ENCODE measurements around the gene ZDHHC22. TPM values are rescaled to one million over a fixed set of nuclear protein-coding genes. Genes with fewer than 3 reads are reported as not detected.

ZDHHC22 gene
- total RNA-seq, 5 donors from 2014 or later (not counting 1 experiment from before 2014, with no cell fraction given): 0.06 TPM; not detected in 4

DNA sequence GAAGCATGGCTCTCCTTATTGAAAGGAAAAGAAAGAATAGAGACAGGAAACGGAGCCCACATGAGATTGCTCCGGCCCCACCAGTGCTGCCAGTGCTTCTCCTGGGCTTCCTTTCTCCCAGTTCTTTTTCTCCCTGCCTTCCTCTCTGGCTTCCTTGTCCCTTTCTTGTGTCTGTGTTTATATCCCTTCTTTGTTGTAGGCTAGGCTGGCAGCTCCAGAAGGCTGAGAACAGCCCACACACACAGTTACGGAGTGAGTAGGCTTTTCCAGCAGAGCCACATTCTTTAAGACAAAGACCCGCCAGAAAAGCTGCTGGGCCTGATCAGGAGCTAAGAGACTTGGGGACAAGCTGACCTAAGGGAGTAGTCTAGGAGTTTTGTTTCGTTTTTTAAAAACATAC is 30.6 kb downstream of the ZDHHC22 start:
- Histone ChIP-seq H3K4me1 (ENCODE audit: control insufficient read depth in 1 of 2, extremely low read depth in 1 of 2, insufficient read depth in 2 of 2, low read length in 2 of 2) (no peaks in the 10 kb centered on the region), H3K4me3 (ENCODE audit: control insufficient read depth in 1 of 2, extremely low read depth in 1 of 2, low read length in 1 of 2) (no peak overlapping the region), H3K27ac (ENCODE audit: low read length) (no peak overlapping the region), H3K27me3 (replicated peaks in 1 of 2; ENCODE audit: control insufficient read depth in 2 of 2, extremely low read depth in 1 of 2, insufficient read depth in 2 of 2, low read length in 1 of 2) (no peaks in the 10 kb centered on the region), H3K9me3 (no peaks in the 10 kb centered on the region), H3K36me3 (ENCODE audit: control insufficient read depth in 2 of 2, extremely low read depth in 1 of 2, insufficient read depth in 1 of 2, low read length in 1 of 2) (peaks cover 7 to 65% of the 10 kb centered on the region in 2 donors)
- no peak for DNase-seq
- no CpG with 5 or more reads among the region's 5 CpGs for WGBS (ENCODE audit: insufficient coverage)
- Mint-ChIP-seq H3K4me3 (no peak overlapping the region), H3K9me3 (no peaks in the 10 kb centered on the region), H3K27me3 (no peaks in the 10 kb centered on the region), H3K27ac (no peak overlapping the region), H3K4me1 (peaks cover 0 to 15% (median 0%) of the 10 kb centered on the region in 3 donors), H3K36me3 (peaks cover 59% of the 10 kb centered on the region)
- CTCF ChIA-PET: interaction anchor here in 1 of 2 donors (1.5 kb wide), 1 partner anchor 13 kb away, joined by 7 read pairs; no protein-coding TSS in a partner anchor
- POLR2A ChIA-PET: no interaction called here
- ATAC-seq (replicated peaks in 1 of 4): no peak

DNA sequence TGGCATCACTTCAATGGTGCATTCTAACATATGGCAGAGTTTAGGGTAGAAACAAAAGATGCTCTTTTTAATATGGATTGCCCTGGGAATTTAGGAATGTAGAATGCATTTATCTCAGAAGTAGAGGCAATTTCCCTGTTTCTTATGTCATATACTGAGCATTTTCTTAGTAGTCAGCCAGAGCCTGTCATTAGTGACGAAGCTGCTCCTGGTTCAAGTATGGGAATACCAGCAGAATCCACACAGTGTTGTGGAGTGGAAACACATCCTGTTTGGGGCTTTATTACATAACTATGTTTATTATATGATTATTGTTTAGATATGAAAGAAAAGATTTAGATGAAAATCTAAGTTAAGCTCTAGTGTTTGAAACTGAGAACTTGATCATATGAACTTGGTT is 31.3 kb downstream of the ZDHHC22 start:
- ATAC-seq (replicated peaks in 1 of 4): no peak
- H3K9me3 Mint-ChIP-seq: no peaks in the 10 kb centered on the region
- Histone ChIP-seq H3K27me3 (replicated peaks in 1 of 2; ENCODE audit: control insufficient read depth in 2 of 2, extremely low read depth in 1 of 2, insufficient read depth in 2 of 2, low read length in 1 of 2) (no peaks in the 10 kb centered on the region), H3K9me3 (no peaks in the 10 kb centered on the region), H3K36me3 (ENCODE audit: control insufficient read depth in 2 of 2, extremely low read depth in 1 of 2, insufficient read depth in 1 of 2, low read length in 1 of 2) (peaks cover 7 to 68% of the 10 kb centered on the region in 2 donors), H3K4me3 (ENCODE audit: control insufficient read depth in 1 of 2, extremely low read depth in 1 of 2, low read length in 1 of 2) (no peak overlapping the region), H3K27ac (ENCODE audit: low read length) (no peak overlapping the region), H3K4me1 (ENCODE audit: control insufficient read depth in 1 of 2, extremely low read depth in 1 of 2, insufficient read depth in 2 of 2, low read length in 2 of 2) (no peaks in the 10 kb centered on the region)
- no peak overlapping the region for H3K27ac Mint-ChIP-seq
- no peak overlapping the region for H3K4me3 Mint-ChIP-seq
- CTCF ChIA-PET: interaction anchor here in 1 of 2 donors (0.8 to 1.8 kb wide), 3 partner anchors 11 to 14 kb away, joined by 3 to 7 read pairs (median 5); no protein-coding TSS in a partner anchor
- peaks cover 0 to 15% (median 0%) of the 10 kb centered on the region in 3 donors for H3K4me1 Mint-ChIP-seq
- peaks cover 56% of the 10 kb centered on the region for H3K36me3 Mint-ChIP-seq
- POLR2A ChIA-PET: no interaction called here
- WGBS (ENCODE audit: insufficient coverage): no CpG with 5 or more reads among the region's 1 CpG
- H3K27me3 Mint-ChIP-seq: no peaks in the 10 kb centered on the region
- DNase-seq: no peak

DNA sequence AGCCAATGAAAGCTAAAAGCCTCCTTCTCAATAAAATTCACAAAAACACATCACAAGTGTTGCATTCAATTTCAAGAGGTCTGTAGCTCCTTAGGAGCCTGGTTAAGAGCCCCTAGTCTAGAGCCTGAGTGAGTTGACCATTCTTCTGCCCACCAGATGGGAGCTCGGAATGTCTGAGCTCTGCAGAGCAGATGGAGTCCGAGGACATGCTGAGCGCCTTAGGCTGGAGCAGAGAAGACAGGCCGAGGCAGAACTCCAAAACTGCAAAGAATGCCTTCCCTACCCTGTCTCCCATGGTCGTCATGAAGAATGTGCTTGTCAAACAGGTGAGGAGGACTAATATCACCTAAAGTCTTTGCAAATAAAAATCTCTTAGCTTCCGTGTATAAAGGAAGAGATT is 31.9 kb downstream of the ZDHHC22 start:
- Histone ChIP-seq H3K4me1 (ENCODE audit: control insufficient read depth in 1 of 2, extremely low read depth in 1 of 2, insufficient read depth in 2 of 2, low read length in 2 of 2) (no peaks in the 10 kb centered on the region), H3K4me3 (ENCODE audit: control insufficient read depth in 1 of 2, extremely low read depth in 1 of 2, low read length in 1 of 2) (no peak overlapping the region), H3K27ac (ENCODE audit: low read length) (no peak overlapping the region), H3K27me3 (replicated peaks in 1 of 2; ENCODE audit: control insufficient read depth in 2 of 2, extremely low read depth in 1 of 2, insufficient read depth in 2 of 2, low read length in 1 of 2) (no peaks in the 10 kb centered on the region), H3K9me3 (no peaks in the 10 kb centered on the region), H3K36me3 (ENCODE audit: control insufficient read depth in 2 of 2, extremely low read depth in 1 of 2, insufficient read depth in 1 of 2, low read length in 1 of 2) (peaks cover 7 to 65% of the 10 kb centered on the region in 2 donors)
- ChIA-PET CTCF (interaction anchor here (0.5 to 1.8 kb wide), 5 partner anchors 11 to 220 kb away, joined by 3 to 7 read pairs (median 5); no protein-coding TSS in a partner anchor), POLR2A (interaction anchor here in 1 of 2 donors (0.5 kb wide), 1 partner anchor 12 kb away, joined by 5 read pairs; no protein-coding TSS in a partner anchor)
- WGBS (ENCODE audit: insufficient coverage): 100% methylated on average over 1 of the region's 6 CpGs
- H3K27ac Mint-ChIP-seq: no peak overlapping the region
- H3K27me3 Mint-ChIP-seq: no peaks in the 10 kb centered on the region
- no peak overlapping the region for H3K4me3 Mint-ChIP-seq
- DNase-seq: no peak
- ATAC-seq (replicated peaks in 1 of 4): no peak
- no peaks in the 10 kb centered on the region for H3K9me3 Mint-ChIP-seq
- peaks cover 0 to 17% (median under 1%) of the 10 kb centered on the region in 3 donors for H3K4me1 Mint-ChIP-seq
- H3K36me3 Mint-ChIP-seq: peaks cover 53% of the 10 kb centered on the region

DNA sequence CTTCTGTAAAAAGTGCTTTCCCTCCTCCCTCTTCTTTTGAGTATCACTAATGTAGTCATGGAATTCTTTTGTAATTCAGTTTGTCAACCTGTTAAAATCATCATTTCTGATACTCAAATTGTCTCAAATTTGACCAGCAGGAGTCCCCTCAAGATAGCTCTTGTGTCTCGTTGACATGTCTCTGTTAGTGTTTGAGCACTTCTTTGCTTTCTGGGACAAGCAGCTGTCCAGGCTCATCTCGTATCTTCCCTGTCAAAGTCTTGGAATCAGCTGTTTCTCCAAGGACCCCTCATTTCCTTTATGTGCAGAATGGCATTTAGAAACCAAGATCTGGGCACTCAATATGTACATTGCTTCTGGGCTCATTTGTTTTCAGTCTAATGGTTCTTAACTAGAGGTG is 32.8 kb downstream of the ZDHHC22 start:
- H3K4me1 Mint-ChIP-seq: peaks cover 0 to 24% (median 4%) of the 10 kb centered on the region in 3 donors
- ChIA-PET POLR2A (no interaction called here), CTCF (interaction anchor here (0.6 to 1.8 kb wide), 5 partner anchors 13 to 1323 kb away, joined by 3 to 7 read pairs (median 4); no protein-coding TSS in a partner anchor)
- H3K9me3 Mint-ChIP-seq: no peaks in the 10 kb centered on the region
- no peaks in the 10 kb centered on the region for H3K27me3 Mint-ChIP-seq
- H3K27ac Mint-ChIP-seq: no peak overlapping the region
- peaks cover 50% of the 10 kb centered on the region for H3K36me3 Mint-ChIP-seq
- WGBS (ENCODE audit: insufficient coverage): 83% methylated on average over 2 of the region's 2 CpGs
- peak in 1 of 4 experiments; percentile 26 for ATAC-seq (replicated peaks in 1 of 4)
- Histone ChIP-seq H3K36me3 (ENCODE audit: control insufficient read depth in 2 of 2, extremely low read depth in 1 of 2, insufficient read depth in 1 of 2, low read length in 1 of 2) (peaks cover 7 to 55% of the 10 kb centered on the region in 2 donors), H3K27me3 (replicated peaks in 1 of 2; ENCODE audit: control insufficient read depth in 2 of 2, extremely low read depth in 1 of 2, insufficient read depth in 2 of 2, low read length in 1 of 2) (no peaks in the 10 kb centered on the region), H3K9me3 (no peaks in the 10 kb centered on the region), H3K4me3 (ENCODE audit: control insufficient read depth in 1 of 2, extremely low read depth in 1 of 2, low read length in 1 of 2) (no peak overlapping the region), H3K27ac (ENCODE audit: low read length) (no peak overlapping the region), H3K4me1 (ENCODE audit: control insufficient read depth in 1 of 2, extremely low read depth in 1 of 2, insufficient read depth in 2 of 2, low read length in 2 of 2) (no peaks in the 10 kb centered on the region)
- H3K4me3 Mint-ChIP-seq: no peak overlapping the region
- peak in 1 of 35 experiments; percentile 24 for DNase-seq

DNA sequence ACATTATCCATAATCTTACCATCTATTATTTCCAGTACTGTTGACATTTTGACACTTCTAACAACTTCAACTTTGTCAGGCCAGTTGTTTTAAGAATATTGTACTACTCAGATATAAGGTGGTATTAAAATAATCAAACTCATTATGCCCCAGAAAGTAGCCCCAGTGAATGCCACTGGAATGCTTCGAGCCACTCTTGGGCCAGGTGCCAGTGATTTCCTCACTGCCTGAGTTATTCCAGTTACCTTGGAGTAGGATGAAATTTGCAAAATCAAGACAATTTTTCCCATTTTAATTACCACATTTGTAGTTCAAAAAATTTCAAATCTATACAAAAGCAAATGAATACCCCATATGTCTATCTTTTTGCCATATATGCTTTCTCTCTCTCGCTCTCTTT is 34.4 kb downstream of the ZDHHC22 start:
- Histone ChIP-seq H3K36me3 (ENCODE audit: control insufficient read depth in 2 of 2, extremely low read depth in 1 of 2, insufficient read depth in 1 of 2, low read length in 1 of 2) (peaks cover 3 to 46% of the 10 kb centered on the region in 2 donors), H3K9me3 (no peaks in the 10 kb centered on the region), H3K4me1 (ENCODE audit: control insufficient read depth in 1 of 2, extremely low read depth in 1 of 2, insufficient read depth in 2 of 2, low read length in 2 of 2) (no peaks in the 10 kb centered on the region), H3K27ac (ENCODE audit: low read length) (no peak overlapping the region), H3K27me3 (replicated peaks in 1 of 2; ENCODE audit: control insufficient read depth in 2 of 2, extremely low read depth in 1 of 2, insufficient read depth in 2 of 2, low read length in 1 of 2) (no peaks in the 10 kb centered on the region), H3K4me3 (ENCODE audit: control insufficient read depth in 1 of 2, extremely low read depth in 1 of 2, low read length in 1 of 2) (no peak overlapping the region)
- POLR2A ChIA-PET: no interaction called here
- H3K4me3 Mint-ChIP-seq: no peak overlapping the region
- no peak for DNase-seq
- H3K27me3 Mint-ChIP-seq: no peaks in the 10 kb centered on the region
- CTCF ChIA-PET: interaction anchor here in 1 of 2 donors (0.6 kb wide), 1 partner anchor 11 kb away, joined by 3 read pairs; no protein-coding TSS in a partner anchor
- H3K9me3 Mint-ChIP-seq: no peaks in the 10 kb centered on the region
- peaks cover 48% of the 10 kb centered on the region for H3K36me3 Mint-ChIP-seq
- no peak for ATAC-seq (replicated peaks in 1 of 4)
- H3K4me1 Mint-ChIP-seq: peaks cover 0 to 33% (median 6%) of the 10 kb centered on the region in 3 donors
- WGBS (ENCODE audit: insufficient coverage): no CpG with 5 or more reads among the region's 2 CpGs
- no peak overlapping the region for H3K27ac Mint-ChIP-seq

DNA sequence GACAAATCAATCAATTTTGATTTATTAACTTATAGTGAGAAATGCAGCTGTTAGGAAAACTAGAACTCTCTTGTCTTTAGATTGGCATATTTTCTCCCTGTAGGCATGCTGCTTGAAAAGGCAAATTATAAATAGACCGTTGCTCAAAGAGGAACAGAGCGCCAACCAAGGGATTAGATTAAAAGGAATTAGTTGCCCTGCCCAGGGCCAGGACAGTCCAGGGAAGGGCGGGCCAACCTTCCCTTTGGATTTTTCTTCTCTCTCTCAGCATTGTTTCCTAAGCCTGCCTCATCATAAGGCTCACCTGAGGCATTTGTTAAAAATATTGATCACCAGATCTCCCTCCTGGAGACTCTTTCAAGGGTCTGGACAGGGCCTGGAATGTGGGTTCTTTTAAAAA is 34.9 kb downstream of the ZDHHC22 start:
- Histone ChIP-seq H3K36me3 (ENCODE audit: control insufficient read depth in 2 of 2, extremely low read depth in 1 of 2, insufficient read depth in 1 of 2, low read length in 1 of 2) (peaks cover 3 to 41% of the 10 kb centered on the region in 2 donors), H3K27me3 (replicated peaks in 1 of 2; ENCODE audit: control insufficient read depth in 2 of 2, extremely low read depth in 1 of 2, insufficient read depth in 2 of 2, low read length in 1 of 2) (no peaks in the 10 kb centered on the region), H3K4me1 (ENCODE audit: control insufficient read depth in 1 of 2, extremely low read depth in 1 of 2, insufficient read depth in 2 of 2, low read length in 2 of 2) (no peaks in the 10 kb centered on the region), H3K9me3 (no peaks in the 10 kb centered on the region), H3K27ac (ENCODE audit: low read length) (no peak overlapping the region), H3K4me3 (ENCODE audit: control insufficient read depth in 1 of 2, extremely low read depth in 1 of 2, low read length in 1 of 2) (no peak overlapping the region)
- H3K4me3 Mint-ChIP-seq: no peak overlapping the region
- ChIA-PET CTCF (no interaction called here), POLR2A (no interaction called here)
- H3K36me3 Mint-ChIP-seq: peaks cover 45% of the 10 kb centered on the region
- peaks cover 0 to 33% (median 6%) of the 10 kb centered on the region in 3 donors for H3K4me1 Mint-ChIP-seq
- no peak overlapping the region for H3K27ac Mint-ChIP-seq
- no peaks in the 10 kb centered on the region for H3K27me3 Mint-ChIP-seq
- no CpG with 5 or more reads among the region's 3 CpGs for WGBS (ENCODE audit: insufficient coverage)
- H3K9me3 Mint-ChIP-seq: no peaks in the 10 kb centered on the region
- DNase-seq: no peak
- ATAC-seq (replicated peaks in 1 of 4): no peak

Measured in T-cell (primary cell).